Fibroblast of skin of left biceps (primary cell): ENCODE data around the gene TNFRSF13B.
"Not testable (repeated sequence)": the region's sequence is repeated elsewhere in the genome, so short reads cannot be mapped to it uniquely, and the experiment has no call there.

Experiments used
- DNase-seq, 2 experiments: peaks; one replicate each; pipeline ENCODE4 v3.0.0-alpha.2; 2013; ENCODE audit warnings: low read depth in 2 of 2

The TNFRSF13B gene

DNA sequence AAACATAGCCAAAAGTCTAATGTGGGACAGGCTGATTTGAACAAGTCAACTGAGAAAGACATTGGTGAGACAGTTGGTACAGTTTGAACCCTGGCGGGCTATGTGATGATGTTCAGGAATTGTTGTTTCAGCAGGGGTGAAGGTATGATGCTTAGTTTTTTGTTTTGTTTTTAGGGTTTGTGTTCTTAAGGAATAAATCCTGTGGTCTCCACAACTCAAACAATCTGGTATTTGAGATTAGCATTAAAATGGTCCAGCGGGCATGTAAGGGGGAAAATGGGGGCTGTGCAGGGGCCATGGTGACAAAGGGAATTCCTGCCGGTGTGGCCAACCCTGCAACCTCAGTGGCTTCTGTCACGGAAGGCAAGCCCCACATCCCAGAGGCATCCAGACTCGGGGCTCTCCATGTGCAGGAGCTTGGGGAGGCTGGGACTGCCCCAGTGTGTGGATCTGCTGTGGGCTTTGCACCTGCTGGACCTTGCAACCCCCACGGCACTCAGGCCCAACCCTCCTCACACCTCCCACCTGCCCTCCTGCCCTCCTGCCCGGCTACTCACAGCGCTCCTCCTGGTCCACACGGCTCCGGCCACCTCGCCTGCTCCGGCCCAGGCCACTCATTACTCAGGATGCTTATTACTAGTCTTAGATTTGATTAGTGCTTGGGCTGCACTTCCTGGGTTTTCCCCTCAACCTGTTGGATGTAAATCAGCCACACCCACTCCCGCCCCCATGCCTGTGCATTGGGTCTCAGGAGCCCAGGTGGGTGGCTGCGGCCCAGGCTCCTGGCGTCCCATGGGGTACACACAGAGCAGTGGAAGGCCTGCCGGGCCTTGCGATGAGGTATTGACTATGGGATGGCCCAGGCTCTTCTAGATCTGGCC lies at the start of gene TNFRSF13B:
Gene TNFRSF13B (minus strand): TSS at position 661 of the 881 bp plus-strand sequence. CDS start 43 bp downstream, at position 618.
- DNase-seq = no peak

- no peak for DNase-seq
These were observed 49.4 kb upstream of the TNFRSF13B start for GRCh38 chr17:17021194-17021863.

DNA sequence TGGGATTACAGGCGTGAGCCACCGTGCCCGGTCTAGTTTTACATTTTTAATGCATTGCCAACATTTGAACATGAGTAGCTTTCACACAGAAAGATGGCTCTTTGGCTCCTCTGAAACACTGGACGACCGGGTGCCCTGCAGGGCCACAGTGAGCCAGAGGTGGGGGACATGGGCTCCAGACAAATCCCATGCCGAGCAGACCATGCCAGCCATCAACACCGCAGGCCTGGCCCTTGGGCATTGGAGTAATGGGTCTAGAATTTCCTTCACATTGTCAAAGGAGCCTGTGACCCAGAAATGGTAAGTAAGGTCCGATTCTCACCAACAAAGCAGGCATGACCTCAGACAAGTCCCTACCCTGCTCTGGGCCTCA lies 48.9 kb upstream of the TNFRSF13B start:
- no peak for DNase-seq

GRCh38 chr17:17019891-17020456 lies 48.1 kb upstream of the TNFRSF13B start:
- no peak for DNase-seq

- DNase-seq = no peak
These were observed 47.5 kb upstream of the TNFRSF13B start for GRCh38 chr17:17019430-17019762.

GRCh38 chr17:17018612-17019429 lies 46.9 kb upstream of the TNFRSF13B start:
- DNase-seq = no peak

DNA sequence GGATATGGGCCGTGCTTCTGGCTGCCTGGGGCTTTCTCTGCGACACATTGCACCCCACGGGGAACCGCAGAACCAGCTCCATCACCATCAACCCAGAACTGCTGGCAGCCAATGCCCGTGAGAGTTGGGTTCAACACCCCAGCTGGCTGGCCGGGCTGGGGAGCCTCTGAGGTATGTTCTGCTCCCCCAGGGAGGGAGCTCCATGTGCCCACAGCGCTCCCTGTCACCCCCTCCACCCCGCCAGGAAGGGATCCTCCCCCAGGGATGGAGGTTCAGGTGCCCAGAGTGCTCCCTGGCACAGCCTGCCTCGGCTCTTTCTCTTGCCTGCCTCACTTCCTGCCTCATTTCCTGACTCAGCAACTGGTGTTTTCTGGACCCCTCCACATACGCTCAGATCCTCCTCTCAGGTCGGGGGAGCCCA lies 46.1 kb upstream of the TNFRSF13B start:
- no peak for DNase-seq

- no peak for DNase-seq
These were observed 45.6 kb upstream of the TNFRSF13B start for GRCh38 chr17:17017343-17018014.

- not testable (repeated sequence) for DNase-seq
These were observed 44.6 kb upstream of the TNFRSF13B start for GRCh38 chr17:17016199-17017197.

DNA sequence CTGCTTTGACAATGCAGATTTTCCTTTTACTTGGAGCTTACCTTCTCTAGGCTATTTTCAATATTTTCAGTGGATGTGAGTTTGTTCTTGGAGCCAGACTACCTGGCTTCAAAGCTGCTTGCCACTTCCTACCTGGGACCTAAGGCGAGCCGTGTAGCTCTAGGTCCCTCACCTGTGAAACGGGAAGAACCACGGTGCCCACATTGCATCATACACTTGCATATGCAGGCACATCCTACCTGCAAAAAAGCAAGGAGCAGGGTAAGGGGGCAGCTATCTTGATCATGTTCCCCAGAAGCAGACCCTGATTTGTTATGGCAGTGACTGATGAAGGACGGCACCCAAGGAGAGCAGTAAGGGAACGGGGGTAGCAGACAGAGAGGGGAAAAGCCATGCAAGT lies 43.3 kb upstream of the TNFRSF13B start:
- DNase-seq = no peak

DNA sequence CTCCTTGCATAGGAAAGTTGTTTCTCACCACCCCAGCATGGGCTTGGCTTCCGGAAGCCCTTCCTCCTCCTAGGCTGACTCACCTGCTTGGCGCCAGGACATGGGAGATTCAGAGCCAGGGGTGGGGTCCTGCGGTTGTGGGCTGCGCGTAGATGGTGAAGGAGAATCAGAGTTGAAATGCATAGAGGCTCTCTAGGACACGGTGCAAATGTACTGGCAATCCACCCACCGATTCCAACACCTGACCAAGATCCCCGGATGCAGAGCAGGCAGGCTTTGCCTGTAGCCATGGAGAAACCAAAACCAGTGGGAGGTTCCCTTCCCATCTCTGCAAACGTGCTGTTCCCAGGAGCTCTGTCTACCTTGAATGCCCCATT lies 42.8 kb upstream of the TNFRSF13B start:
- DNase-seq = not testable (repeated sequence)

GRCh38 chr17:17013828-17014747 lies 42.2 kb upstream of the TNFRSF13B start:
- DNase-seq = not testable (repeated sequence)

DNA sequence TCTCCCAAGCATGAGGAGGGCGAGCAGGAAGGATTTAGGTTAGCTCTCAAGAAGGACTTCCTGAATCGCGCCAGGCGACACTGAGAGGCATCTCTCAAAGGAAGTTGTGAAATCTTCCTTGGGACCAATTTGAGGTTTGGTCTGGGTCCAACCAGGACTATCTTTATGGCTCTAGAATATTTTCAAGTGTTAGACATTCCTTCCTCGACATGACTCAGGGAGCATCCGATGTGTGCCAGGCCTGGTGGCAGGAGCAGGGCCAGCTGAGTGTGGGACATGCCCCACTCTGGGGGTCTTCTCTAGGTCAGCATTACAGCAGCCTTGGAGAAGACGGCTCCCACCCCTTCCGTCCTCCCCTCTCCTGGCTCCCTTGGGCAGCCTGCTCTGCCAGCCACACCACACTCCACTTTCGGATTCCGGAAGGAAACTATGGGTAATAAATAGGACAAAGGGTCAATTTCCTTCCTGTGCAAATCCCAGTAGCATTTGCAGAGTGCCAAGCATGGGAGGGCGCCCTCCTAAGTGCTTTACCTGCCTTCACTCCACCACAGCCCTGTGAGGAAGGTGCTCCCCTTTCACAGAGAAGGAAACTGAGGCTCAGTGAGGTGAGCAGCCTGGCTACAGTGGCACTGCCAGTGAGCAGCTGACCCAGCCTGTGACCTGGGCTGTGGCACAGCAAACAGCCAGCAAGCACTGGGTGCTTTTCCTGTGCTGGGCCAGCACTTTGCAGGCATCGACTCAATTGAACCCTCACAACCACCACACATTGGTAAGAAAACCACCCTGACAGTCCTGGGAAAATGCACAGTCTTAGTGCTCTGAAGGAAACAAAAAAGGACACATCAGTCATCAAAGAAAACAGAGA lies 39.4 kb upstream of the TNFRSF13B start:
- peak; percentile 80 to 81 for DNase-seq

DNA sequence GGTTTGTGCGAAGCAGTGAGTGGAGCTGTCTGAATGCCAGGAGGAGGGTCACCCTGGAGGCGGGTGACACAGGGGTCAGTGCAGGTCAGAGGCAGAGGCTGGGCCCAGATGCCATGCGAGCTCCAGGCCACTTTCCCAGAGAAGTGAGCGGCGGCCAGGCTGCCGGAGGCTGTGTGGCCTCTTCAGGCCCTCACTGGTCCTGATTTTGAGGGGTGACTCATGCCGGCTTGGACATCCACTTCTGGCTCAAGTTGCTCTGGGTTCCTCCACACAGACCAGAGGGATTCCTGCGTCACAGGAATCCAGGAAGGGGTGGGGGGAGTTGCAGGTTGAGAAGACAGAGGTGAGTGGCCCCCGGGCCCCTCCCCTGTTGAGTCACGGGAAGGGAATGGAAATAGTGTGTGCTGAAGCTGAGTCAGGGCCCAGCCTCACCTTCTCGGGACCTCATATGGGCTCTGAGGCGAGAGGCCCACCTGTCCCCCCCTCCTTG lies 38.7 kb upstream of the TNFRSF13B start:
- DNase-seq = not testable (repeated sequence)

DNA sequence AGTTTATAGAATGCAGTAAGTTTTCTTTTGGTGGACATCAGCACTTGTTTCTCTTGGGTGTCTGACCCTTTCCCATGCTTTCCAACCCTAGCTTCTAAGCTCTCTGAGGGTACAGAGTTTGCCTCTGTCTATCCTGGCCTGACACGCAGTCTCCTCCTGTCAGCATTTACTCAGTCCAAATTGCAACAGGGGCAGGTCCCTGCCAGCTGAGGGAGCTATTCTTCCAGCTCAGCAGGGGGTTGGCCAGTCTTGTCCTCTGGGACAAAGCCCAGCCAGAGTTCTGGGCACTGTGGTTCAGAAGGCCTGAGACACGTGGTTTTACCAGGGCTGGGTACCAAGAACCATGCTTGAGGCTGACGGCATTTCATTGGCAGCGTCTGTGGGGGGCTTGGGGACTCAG lies 38.1 kb upstream of the TNFRSF13B start:
- not testable (repeated sequence) for DNase-seq

DNA sequence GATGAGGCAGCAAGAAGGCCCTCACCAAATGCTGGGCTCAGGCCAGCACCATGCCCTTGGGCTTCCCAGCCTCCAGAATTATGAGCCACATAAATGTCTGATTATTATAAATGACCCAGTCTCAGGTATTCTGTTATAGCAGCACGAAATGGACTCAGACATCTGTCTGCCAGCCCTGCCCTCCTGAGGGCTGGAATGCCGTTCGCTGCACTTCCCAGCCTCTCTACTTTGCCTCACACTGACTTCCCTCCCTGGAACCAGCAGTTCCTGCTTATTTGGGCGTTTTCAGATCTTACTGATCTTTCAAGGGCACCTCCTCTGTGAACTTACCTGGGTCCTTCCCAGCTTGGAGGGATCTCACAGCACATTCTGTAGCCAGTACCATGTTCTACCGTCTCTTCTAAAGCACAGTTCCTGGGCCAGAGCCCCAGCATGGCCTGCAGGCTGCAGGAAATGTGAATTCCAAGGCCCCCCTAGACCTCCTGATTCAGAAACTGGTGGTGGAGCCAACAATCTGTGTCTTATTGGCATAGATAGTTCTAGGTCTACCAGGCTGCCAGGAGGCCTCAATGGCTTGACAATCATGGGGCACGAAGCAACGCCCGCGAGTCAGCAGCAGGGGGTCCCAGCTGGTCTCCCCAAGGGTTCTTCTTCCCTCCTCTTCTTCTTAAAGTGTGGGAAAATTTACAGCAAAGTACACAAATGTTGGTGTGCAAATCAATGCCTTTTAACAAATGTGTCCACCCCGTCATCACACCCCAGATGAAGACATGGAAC lies 36.9 kb upstream of the TNFRSF13B start:
- not testable (repeated sequence) for DNase-seq

GRCh38 chr17:17007891-17008290 lies 36.0 kb upstream of the TNFRSF13B start:
- not testable (repeated sequence) for DNase-seq
